Stimulated activated CD4-positive, alpha-beta T cell treated with anti-CD3 and anti-CD28 coated beads, Interleukin-4, amount 100 ng/mL, for 24 hours (primary cell): ENCODE measurements around the gene RTN1.

Experiments used
- DNase-seq: peaks from one replicate; pipeline ENCODE4 v3.0.0-alpha.2; 2020

The RTN1 gene

GRCh38 chr14:59870277-59871165 is at the start of gene RTN1:
TSS of gene RTN1 (minus strand) at chr14:59870776. CDS start at chr14:59870630, 146 bp downstream.
- DNase-seq, result no peak

GRCh38 chr14:59920378-59920683 is 49.8 kb upstream of the RTN1 start:
- no peak for DNase-seq

GRCh38 chr14:59919570-59920377 is 49.2 kb upstream of the RTN1 start, which contains the start of gene LRRC9:
TSS of gene LRRC9 (plus strand) at chr14:59920144.
- no peak for DNase-seq

- no peak for DNase-seq
Observed at GRCh38 chr14:59918824-59919569, 48.4 kb upstream of the RTN1 start.

GRCh38 chr14:59913187-59913586 is 42.6 kb upstream of the RTN1 start:
- DNase-seq, result no peak

- no peak for DNase-seq
Observed at GRCh38 chr14:59912443-59912842, 41.9 kb upstream of the RTN1 start.

- no peak for DNase-seq
Observed at GRCh38 chr14:59905188-59905587, 34.6 kb upstream of the RTN1 start.

- DNase-seq, result no peak
Observed at GRCh38 chr14:59904184-59904583, 33.6 kb upstream of the RTN1 start.

- no peak for DNase-seq
Observed at GRCh38 chr14:59900556-59900955, 30.0 kb upstream of the RTN1 start.

- DNase-seq, result no peak
Observed at GRCh38 chr14:59897757-59898383, 27.3 kb upstream of the RTN1 start.

- DNase-seq, result no peak
Observed at GRCh38 chr14:59895721-59896120, 25.1 kb upstream of the RTN1 start.

GRCh38 chr14:59890676-59891075 is 20.1 kb upstream of the RTN1 start:
- no peak for DNase-seq

GRCh38 chr14:59882957-59883356 is 12.4 kb upstream of the RTN1 start:
- DNase-seq, result no peak

GRCh38 chr14:59871166-59871495 is 555 bp upstream of the RTN1 start:
- no peak for DNase-seq

GRCh38 chr14:59869381-59870255 is 958 bp downstream of the RTN1 start:
- no peak for DNase-seq

GRCh38 chr14:59868021-59868420 is 2.6 kb downstream of the RTN1 start:
- DNase-seq, result no peak

GRCh38 chr14:59863806-59864525 is 6.6 kb downstream of the RTN1 start:
- no peak for DNase-seq

GRCh38 chr14:59857328-59857727 is 13.2 kb downstream of the RTN1 start:
- no peak for DNase-seq

- no peak for DNase-seq
Observed at GRCh38 chr14:59852350-59852749, 18.2 kb downstream of the RTN1 start.

GRCh38 chr14:59850458-59850857 is 20.1 kb downstream of the RTN1 start:
- DNase-seq, result no peak

GRCh38 chr14:59849411-59850130 is 21.0 kb downstream of the RTN1 start:
- no peak for DNase-seq
